A549 (cell line): Measurements from ENCODE around the gene MYRF. TPM values are rescaled to one million over a fixed set of nuclear protein-coding genes. Genes with fewer than 3 reads are reported as not detected.
A peak's percentile ranks its signal among the peaks of the same experiment; 100 is the strongest.

Source experiments
- ATAC-seq, 2 experiments: fragments of 200-7000 bp in 1 of 2; fragments of >200 bp in 1 of 2; cut with Nextera tagmentation in 1 of 2; cut with Tn5 transposase in 1 of 2; 3 replicates each; pipeline versions ENCODE4 v1.8.0 to v1.9.1; 2018 to 2020; ENCODE audit warnings: mild to moderate bottlenecking in 1 of 2, moderate library complexity in 1 of 2
- CTCF ChIA-PET: fragments of 300-600 bp; sonication (Branson Sonifier 250); formaldehyde crosslinking; extraction: SDS; loops from one replicate; lab custom pipeline; 2021; ENCODE audit warnings: antibody characterized with exemption, inconsistent platforms; lab: Yijun Ruan, JAX
- POLR2A ChIA-PET: fragments of 350-600 bp; formaldehyde crosslinking; extraction: SDS; loops from one replicate; lab custom pipeline; 2021; ENCODE audit warnings: antibody characterized with exemption, inconsistent platforms; lab: Yijun Ruan, JAX
- DNase-seq, 2 experiments: peaks; one replicate each; pipeline versions ENCODE4 v3.0.0 to v3.0.0-alpha.2; 2011 to 2016; ENCODE audit warnings: low read depth in 1 of 2, low spot score in 1 of 2
- FAIRE-seq: peaks from 2 replicates; lab custom pipeline; 2011; peaks lifted over from hg19 to GRCh38; lab: Jason Lieb, UNC
- H3K27ac ChIP-seq, 2 experiments: fragments of >200 bp; sonication (Bioruptor Twin); formaldehyde crosslinking; 3 replicates each; pipeline ENCODE4 v1.5.1; 2016 to 2017
- H3K4me1 ChIP-seq: fragments of >200 bp; sonication (Bioruptor Twin); formaldehyde crosslinking; 3 replicates; pipeline ENCODE4 v1.6.1; 2016
- H3K4me2 ChIP-seq: fragments of >200 bp; sonication (Bioruptor Twin); formaldehyde crosslinking; 3 replicates; pipeline ENCODE4 v1.6.1; 2016
- H3K4me3 ChIP-seq: fragments of >200 bp; sonication (Bioruptor Twin); formaldehyde crosslinking; 3 replicates; pipeline ENCODE4 v1.5.1; 2016
- H3K9me3 ChIP-seq: fragments of >200 bp; sonication (Bioruptor Twin); formaldehyde crosslinking; 3 replicates; pipeline ENCODE4 v1.6.1; 2016
- CEBPB ChIP-seq, 2 experiments: fragments of >200 bp in 1 of 2; sonication (Bioruptor Twin) in 1 of 2; formaldehyde crosslinking in 1 of 2; IDR thresholded peaks; 2 replicates each; pipeline ENCODE4 v1.6.1; 2012 to 2016
- E2F6 ChIP-seq: IDR thresholded peaks from 2 replicates; pipeline ENCODE4 v1.6.1; 2012; ENCODE audit warnings: low read depth, borderline replicate concordance
- EHMT2 ChIP-seq: fragments of 200-600 bp; sonication (generic); IDR thresholded peaks from 2 replicates; pipeline ENCODE4 v1.6.1; 2016; ENCODE audit warnings: antibody characterized with exemption, low read depth, mild to moderate bottlenecking, moderate library complexity
- ELK1 ChIP-seq: fragments of 150-350 bp; IDR thresholded peaks from 2 replicates; pipeline ENCODE4 v1.6.1; 2014; ENCODE audit warnings: low read depth, mild to moderate bottlenecking, low read length
- ESRRA ChIP-seq: fragments of 150-350 bp; IDR thresholded peaks from 2 replicates; pipeline ENCODE4 v1.6.1; 2014; ENCODE audit warnings: mild to moderate bottlenecking, low read length, borderline replicate concordance
- FOXS1 ChIP-seq: fragments of 250-450 bp; sonication (Bioruptor Pico); IDR thresholded peaks from 2 replicates; pipeline ENCODE4 v1.5.0; 2020; ENCODE audit warnings: mild to moderate bottlenecking, moderate library complexity
- GATA3 ChIP-seq: IDR thresholded peaks from 2 replicates; pipeline ENCODE4 v1.6.1; 2012; ENCODE audit warnings: borderline replicate concordance
- HMGXB4 ChIP-seq: fragments of 250-450 bp; sonication (Bioruptor Pico); IDR thresholded peaks from 2 replicates; pipeline ENCODE4 v1.5.0; 2021; ENCODE audit warnings: mild to moderate bottlenecking, moderate library complexity, borderline replicate concordance
- HOXB13 ChIP-seq: fragments of 250-450 bp; sonication (Bioruptor Pico); IDR thresholded peaks from 2 replicates; pipeline ENCODE4 v1.5.0; 2020; ENCODE audit warnings: low read depth, mild to moderate bottlenecking, moderate library complexity
- HOXB5 ChIP-seq: fragments of 250-450 bp; sonication (Bioruptor Pico); IDR thresholded peaks from 2 replicates; pipeline ENCODE4 v1.5.0; 2020; ENCODE audit warnings: mild to moderate bottlenecking, moderate library complexity
- JUN ChIP-seq, 2 experiments: fragments of >200 bp; sonication (Bioruptor Twin); formaldehyde crosslinking; IDR thresholded peaks; 2 replicates in 1 of 2; 3 replicates in 1 of 2; pipeline ENCODE4 v1.6.1; 2016 to 2017
- JUNB ChIP-seq: fragments of >200 bp; sonication (Bioruptor Twin); formaldehyde crosslinking; IDR thresholded peaks from 2 replicates; pipeline ENCODE4 v1.6.1; 2016
- MAFK ChIP-seq: fragments of 450-650 bp; IDR thresholded peaks from 2 replicates; pipeline ENCODE4 v1.6.1; 2014; ENCODE audit not compliant: partially characterized antibody
- NR3C1 ChIP-seq: fragments of >200 bp; sonication (Bioruptor Twin); formaldehyde crosslinking; IDR thresholded peaks from 3 replicates; pipeline ENCODE4 v1.6.1; 2017
- PHF8 ChIP-seq: fragments of 200-600 bp; sonication (generic); IDR thresholded peaks from 2 replicates; pipeline ENCODE4 v1.6.1; 2016; ENCODE audit warnings: low read depth, mild to moderate bottlenecking, antibody characterized with exemption, moderate library complexity, borderline replicate concordance
- RAD21 ChIP-seq, 2 experiments: fragments of >200 bp in 1 of 2; sonication (Bioruptor Twin) in 1 of 2; formaldehyde crosslinking in 1 of 2; IDR thresholded peaks in 1 of 2; conservative IDR thresholded peaks in 1 of 2; 2 replicates in 1 of 2; 3 replicates in 1 of 2; pipeline ENCODE4 v1.6.1; 2012 to 2018; ENCODE audit warnings: inconsistent platforms in 1 of 2
- RNF2 ChIP-seq: fragments of 200-600 bp; sonication (generic); IDR thresholded peaks from 2 replicates; pipeline ENCODE4 v1.6.1; 2016; ENCODE audit warnings: low read depth, mild to moderate bottlenecking, antibody characterized with exemption, moderate library complexity, borderline replicate concordance
- SREBF2 ChIP-seq: fragments of 450-650 bp; IDR thresholded peaks from 2 replicates; pipeline ENCODE4 v1.6.1; 2014; ENCODE audit warnings: mild to moderate bottlenecking, moderate library complexity
- WGBS: methylation state at CpG from one replicate; pipeline ENCODE4 v1.1.6; 2017; ENCODE audit errors: missing lambda C conversion rate; 5-methylcytosine and 5-hydroxymethylcytosine counted together
- polyA plus RNA-seq, 4 experiments: library from polyadenylated mRNA; depleted of rRNA in 3 of 4; stranded (reverse); fragments of >200 nt; fragmentation: RNase III in 1 of 4; extraction: RNeasy Plus Mini Kit Qiagen cat#74134 plus additional on column Dnase treatment in 1 of 4; gene quantifications; 2 replicates in 3 of 4; 3 replicates in 1 of 4; pipeline ENCODE4 v1.2.3, GENCODE V29; 2011 to 2017

The MYRF gene
- polyA plus RNA-seq, 2 of the 4 experiments (the other 2 are of a cell fraction): 14.7 to 22.3 TPM

GRCh38 chr11:61745781-61746441, 6.5 kb upstream of the MYRF start:
- 89% methylated on average over 13 of the region's 15 CpGs for WGBS
- Histone ChIP-seq H3K9me3 (no peaks in the 10 kb centered on the region), H3K4me3 (no peak overlapping the region), H3K4me1 (peaks cover 11% of the 10 kb centered on the region), H3K4me2 (no peak overlapping the region), H3K27ac (no peak overlapping the region)
- no peak for DNase-seq
- CTCF ChIA-PET: interaction anchor here (0.9 to 11.1 kb wide), 11 partner anchors 9 to 362 kb away, joined by 3 to 156 read pairs (median 21); partner anchors contain the start of genes FEN1 and TMEM258
- POLR2A ChIA-PET: no interaction called here
- TF ChIP-seq JUNB (no peak), HOXB13 (CRISPR knock-in tag) (no peak), SREBF2 (no peak), GATA3 (no peak), PHF8 (no peak), EHMT2 (no peak), NR3C1 (no peak), FOXS1 (CRISPR knock-in tag) (no peak), ESRRA (no peak), RAD21 (conservative IDR thresholded peaks at IDR 0.05 in 1 of 2, IDR thresholded peaks at IDR 0.05 in 1 of 2) (no peak), HMGXB4 (CRISPR knock-in tag) (no peak), MAFK (no peak), HOXB5 (no peak), JUN (IDR thresholded peaks at IDR 0.05) (no peak), E2F6 (no peak), CEBPB (IDR thresholded peaks at IDR 0.05) (no peak)
- no peak for FAIRE-seq
- ATAC-seq: no peak

- TF ChIP-seq ELK1 (no peak), RNF2 (no peak), NR3C1 (no peak)
- Histone ChIP-seq H3K4me2 (no peak overlapping the region), H3K4me1 (peaks cover 11% of the 10 kb centered on the region), H3K4me3 (no peak overlapping the region), H3K27ac (0 out of 6 replicates have a peak overlapping the region, but pooled peaks of 1 of the 2 experiments have one; percentile 70), H3K9me3 (no peaks in the 10 kb centered on the region)
- POLR2A ChIA-PET: no interaction called here
- ATAC-seq (no peak), DNase-seq (no peak), FAIRE-seq (no peak)
- CTCF ChIA-PET: interaction anchor here (0.8 to 11.1 kb wide), 27 partner anchors 10 to 362 kb away, joined by 3 to 156 read pairs (median 7); partner anchors contain the start of genes FEN1 and TMEM258
- WGBS: 69% methylated on average over 15 of the region's 19 CpGs
These were observed 5.8 kb upstream of the MYRF start for GRCh38 chr11:61746442-61747191.
